Thyroid gland (tissue), 4 donors: ENCODE data around the gene PIGQ. TPM values are rescaled to one million over a fixed set of nuclear protein-coding genes. Genes with fewer than 3 reads are reported as not detected.

ENCODE experiments used
- DNase-seq, 2 donors: peaks; one replicate each; pipeline ENCODE4 v3.0.0-alpha.2; 2019
- H3K27ac ChIP-seq, 3 donors: fragments of 200-600 bp; sonication (generic); 1 replicate in 2 of 3; 2 replicates in 1 of 3; pipeline ENCODE4 v1.5.1; 2016 to 2019; ENCODE audit warnings: mild to moderate bottlenecking in 1 of 3, moderate library complexity in 1 of 3
- H3K27me3 ChIP-seq: fragments of 200-600 bp; sonication (generic); one replicate; pipeline ENCODE4 v1.5.1; 2019
- H3K36me3 ChIP-seq, 2 donors: fragments of 200-600 bp; sonication (generic); one replicate each; pipeline ENCODE4 v1.5.1; 2016 to 2019
- H3K4me1 ChIP-seq, 2 donors: fragments of 200-600 bp; sonication (generic); one replicate each; pipeline ENCODE4 v1.5.1; 2017 to 2019
- H3K4me3 ChIP-seq, 3 donors: fragments of 200-600 bp; sonication (generic); replicated peaks in 1 of 3; 1 replicate in 2 of 3; 2 replicates in 1 of 3; pipeline ENCODE4 v1.5.1; 2016; ENCODE audit warnings: mild to moderate bottlenecking in 1 of 3
- H3K9me3 ChIP-seq: fragments of 200-600 bp; sonication (generic); one replicate; pipeline ENCODE4 v1.5.1; 2017
- POLR2A ChIP-seq, 2 donors: fragments of 450-650 bp; IDR thresholded peaks; one replicate each; pipeline ENCODE4 v1.6.1; 2017; ENCODE audit warnings: antibody characterized with exemption in 2 of 2, mild to moderate bottlenecking in 2 of 2, moderate library complexity in 1 of 2
- WGBS, 2 donors: methylation state at CpG; one replicate each; pipeline ENCODE4 v1.1.5; 2017; 5-methylcytosine and 5-hydroxymethylcytosine counted together
- intact Hi-C: fragments of 100-400 bp; cut with DNase I; formaldehyde crosslinking; loops from one replicate; pipeline ENCODE4 v1.15.1; 2023
- total RNA-seq, 4 donors: library from RNA; depleted of rRNA; stranded (reverse); fragments of >200 nt; gene quantifications; one replicate each; pipeline ENCODE4 v1.2.3, GENCODE V29; 2016
- TF ChIP-seq, protein P1 (sequence below), 6 experiments: fragments of 200-600 bp in 3 of 6; fragments of 450-650 bp in 3 of 6; sonication (generic) in 3 of 6; IDR thresholded peaks; one replicate each; pipeline ENCODE4 v1.5.1; 2016 to 2019; ENCODE audit warnings: antibody characterized with exemption in 6 of 6, mild to moderate bottlenecking in 2 of 6, inconsistent platforms in 1 of 6, moderate library complexity in 1 of 6

PIGQ gene
- total RNA-seq, 4 donors from 2014 or later, result 69.6 to 125 (median 108) TPM

- no peak for TF ChIP-seq POLR2A (IDR thresholded peaks at IDR 0.05)
- TF ChIP-seq, protein P1, sequence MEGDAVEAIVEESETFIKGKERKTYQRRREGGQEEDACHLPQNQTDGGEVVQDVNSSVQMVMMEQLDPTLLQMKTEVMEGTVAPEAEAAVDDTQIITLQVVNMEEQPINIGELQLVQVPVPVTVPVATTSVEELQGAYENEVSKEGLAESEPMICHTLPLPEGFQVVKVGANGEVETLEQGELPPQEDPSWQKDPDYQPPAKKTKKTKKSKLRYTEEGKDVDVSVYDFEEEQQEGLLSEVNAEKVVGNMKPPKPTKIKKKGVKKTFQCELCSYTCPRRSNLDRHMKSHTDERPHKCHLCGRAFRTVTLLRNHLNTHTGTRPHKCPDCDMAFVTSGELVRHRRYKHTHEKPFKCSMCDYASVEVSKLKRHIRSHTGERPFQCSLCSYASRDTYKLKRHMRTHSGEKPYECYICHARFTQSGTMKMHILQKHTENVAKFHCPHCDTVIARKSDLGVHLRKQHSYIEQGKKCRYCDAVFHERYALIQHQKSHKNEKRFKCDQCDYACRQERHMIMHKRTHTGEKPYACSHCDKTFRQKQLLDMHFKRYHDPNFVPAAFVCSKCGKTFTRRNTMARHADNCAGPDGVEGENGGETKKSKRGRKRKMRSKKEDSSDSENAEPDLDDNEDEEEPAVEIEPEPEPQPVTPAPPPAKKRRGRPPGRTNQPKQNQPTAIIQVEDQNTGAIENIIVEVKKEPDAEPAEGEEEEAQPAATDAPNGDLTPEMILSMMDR (IDR thresholded peaks at IDR 0.05), result no peak
Measured at GRCh38 chr16:620700-621525, 51.1 kb downstream of the PIGQ start.

GRCh38 chr16:621526-622105 lies 51.8 kb downstream of the PIGQ start:
- DNase-seq, result peak in 1 of 2 donors; percentile 32

More at GRCh38 chr16:620700-621525, 51.1 kb downstream of the PIGQ start:
- Histone ChIP-seq H3K4me1 (peaks cover 0 to 8% of the 10 kb centered on the region in 2 donors), H3K27ac (no peak overlapping the region), H3K4me3 (no peak overlapping the region), H3K27me3 (no peaks in the 10 kb centered on the region), H3K36me3 (peaks cover 0 to 3% of the 10 kb centered on the region in 2 donors), H3K9me3 (no peaks in the 10 kb centered on the region)
- WGBS, 2 donors, result 89 to 90% methylated on average over 18 to 27 of the region's 41 CpGs
- no peak for DNase-seq
- intact Hi-C loops, result no loop called here

DNA sequence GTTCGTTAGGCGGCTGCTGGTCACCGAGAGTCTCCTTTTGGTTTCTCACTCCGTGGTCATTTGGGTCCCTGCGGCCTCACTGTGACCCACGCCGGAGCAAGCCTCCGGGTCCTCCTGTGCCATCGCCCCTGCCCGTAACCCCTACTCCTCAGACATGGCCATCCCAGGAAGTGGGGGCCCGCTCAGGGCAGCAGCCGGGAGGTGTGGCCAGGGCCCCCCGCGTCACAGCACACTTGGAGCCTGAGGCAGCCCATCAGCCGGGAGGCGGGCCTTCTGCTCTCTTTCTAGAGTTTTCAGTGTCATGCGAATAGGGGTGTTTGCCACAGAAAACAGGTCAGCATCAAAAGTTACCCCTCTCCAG lies 53.1 kb downstream of the PIGQ start:
- TF ChIP-seq, protein P1 (IDR thresholded peaks at IDR 0.05), result no peak
- no peak for TF ChIP-seq POLR2A (IDR thresholded peaks at IDR 0.05)
- H3K9me3 ChIP-seq, result no peaks in the 10 kb centered on the region
- H3K4me1 ChIP-seq, result peaks cover 0 to 8% of the 10 kb centered on the region in 2 donors
- no peaks in the 10 kb centered on the region for H3K27me3 ChIP-seq
- intact Hi-C loops, result no loop called here
- no peak for DNase-seq
- H3K36me3 ChIP-seq, result peaks cover 5 to 7% of the 10 kb centered on the region in 2 donors
- H3K4me3 ChIP-seq, result no peak overlapping the region
- H3K27ac ChIP-seq, result no peak overlapping the region
- 93 to 95% methylated on average over 17 of the region's 17 CpGs for WGBS, 2 donors

More at GRCh38 chr16:621526-622105, 51.8 kb downstream of the PIGQ start:
- intact Hi-C loops, result no loop called here
- WGBS, 2 donors, result 68 to 74% methylated on average over 18 to 21 of the region's 21 CpGs
- Histone ChIP-seq H3K4me3 (no peak overlapping the region), H3K9me3 (no peaks in the 10 kb centered on the region), H3K27me3 (no peaks in the 10 kb centered on the region), H3K27ac (no peak overlapping the region), H3K4me1 (peaks cover 0 to 8% of the 10 kb centered on the region in 2 donors), H3K36me3 (peaks cover 0 to 5% of the 10 kb centered on the region in 2 donors)
- TF ChIP-seq, protein P1 (IDR thresholded peaks at IDR 0.05), result no peak
- no peak for TF ChIP-seq POLR2A (IDR thresholded peaks at IDR 0.05)

- intact Hi-C loops, result no loop called here
- 80 to 87% methylated on average over 9 to 10 of the region's 10 CpGs for WGBS, 2 donors
- Histone ChIP-seq H3K4me3 (no peak overlapping the region), H3K36me3 (peaks cover 5 to 7% of the 10 kb centered on the region in 2 donors), H3K27me3 (no peaks in the 10 kb centered on the region), H3K27ac (no peak overlapping the region), H3K4me1 (peaks cover 0 to 8% of the 10 kb centered on the region in 2 donors), H3K9me3 (no peaks in the 10 kb centered on the region)
- TF ChIP-seq POLR2A (IDR thresholded peaks at IDR 0.05), result no peak
- TF ChIP-seq, protein P1 (IDR thresholded peaks at IDR 0.05), result no peak
- DNase-seq, result no peak
Measured at GRCh38 chr16:624526-625070, 54.8 kb downstream of the PIGQ start.
